HG02759 (cell line): ENCODE data around the gene MOGAT1.
"Not testable (repeated sequence)": the region's sequence is repeated elsewhere in the genome, so short reads cannot be mapped to it uniquely, and the experiment has no call there.

ENCODE experiments used
- ATAC-seq: cut with Tn5 transposase; IDR thresholded peaks from one replicate; pipeline ENCODE4 v1.9.1; 2021; ENCODE audit warnings: mild to moderate bottlenecking, moderate library complexity; ENCODE audit not compliant: unreplicated experiment

Gene MOGAT1

GRCh38 chr2:222669353-222669752, 2.1 kb upstream of the MOGAT1 start:
- ATAC-seq, result no peak

GRCh38 chr2:222670191-222671038, 1.0 kb upstream of the MOGAT1 start:
- no peak for ATAC-seq

- ATAC-seq, result no peak
Measured at GRCh38 chr2:222672068-222672401, 577 bp downstream of the MOGAT1 start.

GRCh38 chr2:222673273-222673672, 1.8 kb downstream of the MOGAT1 start:
- no peak for ATAC-seq

- no peak for ATAC-seq
Measured at GRCh38 chr2:222673883-222674282, 2.4 kb downstream of the MOGAT1 start.

- no peak for ATAC-seq
Measured at GRCh38 chr2:222677981-222678380, 6.5 kb downstream of the MOGAT1 start.

GRCh38 chr2:222683805-222684204, 12.3 kb downstream of the MOGAT1 start:
- no peak for ATAC-seq

GRCh38 chr2:222686086-222686750, 14.8 kb downstream of the MOGAT1 start:
- ATAC-seq, result no peak

GRCh38 chr2:222688917-222689316, 17.5 kb downstream of the MOGAT1 start:
- ATAC-seq, result no peak

- ATAC-seq, result no peak
Measured at GRCh38 chr2:222689322-222689721, 17.9 kb downstream of the MOGAT1 start.

- ATAC-seq, result peak; percentile 97
Measured at GRCh38 chr2:222690564-222691200, 19.2 kb downstream of the MOGAT1 start.

GRCh38 chr2:222693413-222693812, 22.0 kb downstream of the MOGAT1 start:
- ATAC-seq, result not testable (repeated sequence)

- ATAC-seq, result peak; percentile 43
Measured at GRCh38 chr2:222693837-222694236, 22.4 kb downstream of the MOGAT1 start.

- ATAC-seq, result no peak
Measured at GRCh38 chr2:222698276-222698675, 26.8 kb downstream of the MOGAT1 start.

- no peak for ATAC-seq
Measured at GRCh38 chr2:222701233-222701632, 29.8 kb downstream of the MOGAT1 start.

- no peak for ATAC-seq
Measured at GRCh38 chr2:222701721-222702131, 30.3 kb downstream of the MOGAT1 start.

GRCh38 chr2:222703091-222703490, 31.6 kb downstream of the MOGAT1 start:
- ATAC-seq, result no peak

- ATAC-seq, result no peak
Measured at GRCh38 chr2:222703886-222704285, 32.4 kb downstream of the MOGAT1 start.

GRCh38 chr2:222706616-222707015, 35.2 kb downstream of the MOGAT1 start:
- no peak for ATAC-seq

GRCh38 chr2:222707102-222707688, 35.7 kb downstream of the MOGAT1 start:
- peak; percentile 3 for ATAC-seq

GRCh38 chr2:222707689-222708273, 36.3 kb downstream of the MOGAT1 start:
- peak; percentile 52 for ATAC-seq
